Measurements from ENCODE around the gene ADAMTS5.

ADAMTS5 gene

DNA sequence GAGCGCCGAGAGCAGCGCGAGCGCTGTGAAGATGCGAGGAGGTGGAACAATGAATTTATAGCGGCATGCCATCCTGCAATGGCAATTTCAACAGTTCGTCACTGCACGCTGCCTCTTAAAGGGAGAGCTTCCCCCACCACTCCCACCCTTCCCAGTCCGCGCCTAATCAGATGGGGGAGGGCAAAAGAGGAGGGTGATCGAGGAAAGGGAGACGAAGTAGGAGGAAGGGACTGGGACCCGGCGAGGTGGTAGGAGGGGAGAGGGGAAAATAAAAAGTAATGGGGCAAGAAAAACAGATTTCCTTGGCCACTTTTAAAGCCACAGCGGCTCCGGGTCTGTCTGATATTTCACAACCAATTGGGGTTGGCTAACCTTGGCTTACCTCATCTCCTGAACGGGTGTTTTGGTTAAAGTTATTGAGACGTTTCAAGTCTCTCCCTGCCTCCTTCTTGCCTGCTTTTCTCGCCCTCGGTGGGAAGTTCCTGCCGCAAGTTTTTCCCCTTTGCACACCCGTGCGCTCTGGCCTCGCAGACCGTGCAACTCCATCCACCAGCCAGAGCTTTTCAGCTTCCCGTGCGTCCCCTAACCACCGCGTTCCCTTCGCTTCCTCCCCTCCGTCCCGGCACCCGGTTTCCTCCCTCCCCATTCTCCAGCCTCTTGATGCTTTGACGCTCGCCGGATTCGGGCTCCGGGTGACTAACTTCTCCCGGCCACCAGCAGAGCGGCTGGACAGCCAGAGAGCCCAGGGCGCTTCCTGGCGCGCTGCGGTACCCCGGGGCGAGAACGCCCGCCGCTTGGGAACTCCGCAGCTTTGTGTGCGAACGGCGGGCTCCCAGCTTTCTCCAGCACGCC lies at the start of gene ADAMTS5:
TSS of gene ADAMTS5 (minus strand) at position 27 of the 852 bp plus-strand sequence. CDS start 697 bp downstream, outside the sequence.
- intact Hi-C loops (cut with DNase I) = no loop called here
- DNase-seq = peak in 9 of 10 donors; percentile 17 to 87 (median 46)

DNA sequence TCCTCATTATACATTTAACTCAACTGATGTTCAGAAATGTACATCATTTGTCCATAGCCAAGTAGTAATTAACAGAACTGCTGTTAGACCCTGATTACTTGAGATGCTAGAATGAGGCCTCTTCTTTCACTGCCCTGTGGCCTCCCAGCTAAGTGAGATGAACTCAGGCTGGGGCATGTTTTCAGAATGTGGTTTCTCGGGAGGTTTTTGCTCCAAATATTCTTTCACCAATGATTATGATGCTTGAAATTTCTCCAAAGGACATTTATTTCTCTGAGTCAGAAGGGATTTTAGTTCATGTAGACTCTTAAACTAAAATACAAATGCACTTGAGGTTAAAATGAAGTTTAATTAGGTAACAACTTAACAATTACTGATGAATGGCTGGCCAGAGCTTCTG lies 34.6 kb upstream of the ADAMTS5 start:
- no peak for DNase-seq
- intact Hi-C loops (cut with DNase I) = no loop called here

DNA sequence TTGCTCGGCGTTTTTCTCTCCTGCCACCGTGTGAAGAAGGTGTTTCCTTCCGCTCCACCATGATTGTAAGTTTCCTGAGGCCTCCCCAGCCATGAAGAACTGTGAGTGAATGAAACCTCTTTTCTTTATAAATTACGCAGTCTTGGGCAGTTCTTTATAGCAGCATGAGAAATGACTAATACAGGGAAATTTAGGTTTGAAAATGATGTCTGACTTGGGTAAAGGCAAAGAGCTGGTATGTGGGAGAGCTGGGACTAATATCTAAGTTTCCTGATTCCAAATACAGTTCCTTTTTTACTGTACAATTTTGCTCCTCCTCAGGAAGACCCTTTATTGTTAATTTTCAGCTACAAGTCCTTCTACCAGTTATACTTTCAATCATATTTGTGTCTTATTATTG lies 16.7 kb upstream of the ADAMTS5 start:
- intact Hi-C loops (cut with DNase I) = no loop called here
- no peak for DNase-seq

GRCh38 chr21:26982767-26983166 lies 15.9 kb upstream of the ADAMTS5 start:
- intact Hi-C loops (cut with DNase I) = no loop called here
- DNase-seq = no peak

GRCh38 chr21:26977746-26978145 lies 10.9 kb upstream of the ADAMTS5 start:
- intact Hi-C loops (cut with DNase I) = no loop called here
- DNase-seq = no peak

GRCh38 chr21:26973226-26973625 lies 6.3 kb upstream of the ADAMTS5 start:
- intact Hi-C loops (cut with DNase I) = no loop called here
- DNase-seq = no peak

- no peak for DNase-seq
- intact Hi-C loops (cut with DNase I) = no loop called here
These were observed 5.3 kb upstream of the ADAMTS5 start for GRCh38 chr21:26972192-26972591.

DNA sequence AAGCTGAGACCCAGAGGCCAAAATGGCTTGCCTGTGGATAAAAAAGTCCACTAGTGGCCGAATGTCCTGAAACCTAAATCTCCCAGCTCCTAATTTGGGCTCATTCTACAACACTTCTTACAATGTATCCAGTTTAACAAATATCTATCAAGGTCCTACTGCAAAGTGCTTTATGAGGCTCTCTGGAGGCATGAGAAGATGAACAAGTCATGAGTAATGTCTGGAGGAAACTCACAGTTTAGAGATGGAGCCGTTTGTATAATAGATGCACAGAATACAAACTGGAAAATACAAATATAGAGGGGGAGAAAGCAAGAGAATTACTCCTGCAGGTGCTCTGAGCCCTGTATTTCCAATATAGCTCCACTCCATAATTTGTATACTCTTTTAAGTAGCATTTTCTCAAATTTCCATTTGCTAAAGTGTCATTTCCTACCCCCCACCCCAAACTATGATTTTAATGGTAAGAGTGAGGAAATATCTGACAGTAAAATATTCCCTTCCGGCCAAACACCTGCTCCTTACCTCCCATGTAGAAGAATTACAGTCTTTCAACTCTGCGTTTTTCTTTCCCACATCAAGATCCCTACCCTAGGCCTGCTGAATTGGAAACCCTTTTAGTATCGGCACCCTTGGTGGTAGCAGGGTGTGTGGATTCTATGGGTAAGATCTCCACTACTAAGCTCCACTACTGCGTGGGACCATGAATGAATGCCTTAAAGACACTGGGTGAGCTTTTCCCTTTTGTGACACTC lies 3.3 kb upstream of the ADAMTS5 start:
- intact Hi-C loops (cut with DNase I) = no loop called here
- no peak for DNase-seq

DNA sequence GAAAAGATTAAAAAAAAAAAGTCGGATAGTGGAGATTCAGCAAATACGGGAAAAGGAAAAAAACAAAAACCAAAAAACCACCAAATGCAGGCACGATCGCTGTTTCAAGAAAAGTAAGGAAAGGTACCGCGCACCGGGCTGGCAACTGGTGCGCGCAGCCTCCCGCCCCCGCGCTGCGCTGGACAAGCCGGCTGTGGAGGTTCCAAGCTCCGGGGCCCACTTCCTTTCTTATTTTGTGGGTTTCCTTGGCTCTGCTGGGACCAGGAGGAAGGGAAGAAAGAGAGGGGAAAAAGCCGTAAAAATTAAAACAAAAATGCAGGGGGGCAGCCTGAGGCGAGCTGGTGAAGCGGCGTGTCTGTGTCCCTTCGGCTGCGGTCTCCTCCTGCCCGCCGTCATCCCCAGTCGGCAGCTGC lies 233 bp downstream of the ADAMTS5 start:
- intact Hi-C loops (cut with DNase I) = no loop called here
- DNase-seq = peak in 6 of 10 donors; percentile 6 to 91 (median 28)

DNA sequence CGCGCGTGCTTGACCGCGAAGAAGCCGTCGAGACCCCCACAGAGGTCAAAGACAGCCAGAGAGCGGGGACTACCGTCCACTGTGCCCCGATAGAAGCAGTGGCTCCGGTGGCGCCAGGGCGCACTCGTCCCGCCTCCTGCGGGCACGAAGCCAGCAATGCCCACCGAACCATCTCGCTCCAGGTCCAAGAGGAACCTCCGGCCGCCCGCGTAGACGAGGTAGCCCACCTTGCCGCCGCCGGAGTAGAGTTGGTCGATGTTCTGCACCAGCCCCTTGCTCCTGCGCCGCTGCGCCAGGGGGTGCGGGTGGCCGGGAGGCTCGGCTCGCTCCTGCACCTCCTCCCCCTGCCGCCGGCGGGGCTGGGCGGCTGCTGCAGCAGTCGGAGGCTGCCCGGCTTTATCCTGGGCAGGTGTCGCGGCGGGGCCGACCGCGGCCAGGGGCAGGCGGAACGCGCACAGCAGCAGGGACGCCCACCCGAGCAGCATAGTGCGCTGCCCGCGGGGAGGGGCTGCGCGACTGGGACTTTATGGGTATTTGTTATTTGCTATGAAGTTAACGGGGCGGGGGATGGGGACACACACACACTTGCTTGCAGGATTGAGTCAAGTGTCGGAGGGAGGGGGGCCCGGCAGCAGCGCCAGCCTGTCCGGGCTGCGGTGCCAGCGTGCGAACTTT lies 844 bp downstream of the ADAMTS5 start:
- peak in 7 of 10 donors; percentile 6 to 80 (median 28) for DNase-seq
- intact Hi-C loops (cut with DNase I) = no loop called here

DNA sequence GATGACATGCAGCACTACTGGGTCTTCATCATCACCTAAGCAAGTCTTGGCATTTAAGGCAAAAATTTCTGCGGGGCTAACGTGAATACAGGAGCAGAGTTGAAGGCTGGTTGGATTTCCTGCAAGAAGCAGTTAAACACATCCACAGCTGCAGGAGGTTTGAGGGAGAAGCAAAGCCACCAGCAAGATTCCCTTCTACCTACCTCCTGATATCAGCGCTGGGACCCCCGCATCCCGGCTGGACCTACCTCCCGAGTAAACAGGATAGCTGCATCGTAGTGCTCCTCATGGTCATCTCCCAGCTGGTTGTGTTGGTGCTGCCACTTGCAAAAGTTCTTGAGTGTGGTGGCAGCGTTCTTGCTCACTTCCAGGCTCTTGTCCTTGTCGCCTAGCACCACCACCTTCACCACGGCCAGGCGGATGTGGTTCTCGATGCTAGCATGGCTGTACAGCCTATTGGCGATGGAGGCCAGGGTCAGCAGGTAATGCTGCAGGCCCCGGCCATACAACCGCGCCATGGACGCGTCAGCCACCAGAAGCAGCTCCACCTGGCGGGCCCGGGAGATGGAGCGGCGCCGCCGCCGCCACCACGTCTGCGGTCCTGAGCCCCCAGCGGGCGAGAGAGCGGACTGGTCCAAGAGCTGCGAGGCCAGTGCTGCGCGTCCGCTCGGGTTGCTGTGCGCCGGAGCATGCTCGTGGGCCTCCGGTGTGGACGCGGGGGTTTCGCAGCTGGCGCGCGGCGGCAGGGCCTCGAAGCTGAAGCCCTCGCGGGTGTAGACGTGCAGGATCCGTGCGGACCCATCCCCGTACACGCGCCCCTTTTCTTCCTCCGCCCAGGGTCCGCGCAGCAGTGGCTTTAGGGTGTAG lies 1.6 kb downstream of the ADAMTS5 start:
- DNase-seq = peak; percentile 16 to 91 (median 43)
- intact Hi-C loops (cut with DNase I) = no loop called here

DNA sequence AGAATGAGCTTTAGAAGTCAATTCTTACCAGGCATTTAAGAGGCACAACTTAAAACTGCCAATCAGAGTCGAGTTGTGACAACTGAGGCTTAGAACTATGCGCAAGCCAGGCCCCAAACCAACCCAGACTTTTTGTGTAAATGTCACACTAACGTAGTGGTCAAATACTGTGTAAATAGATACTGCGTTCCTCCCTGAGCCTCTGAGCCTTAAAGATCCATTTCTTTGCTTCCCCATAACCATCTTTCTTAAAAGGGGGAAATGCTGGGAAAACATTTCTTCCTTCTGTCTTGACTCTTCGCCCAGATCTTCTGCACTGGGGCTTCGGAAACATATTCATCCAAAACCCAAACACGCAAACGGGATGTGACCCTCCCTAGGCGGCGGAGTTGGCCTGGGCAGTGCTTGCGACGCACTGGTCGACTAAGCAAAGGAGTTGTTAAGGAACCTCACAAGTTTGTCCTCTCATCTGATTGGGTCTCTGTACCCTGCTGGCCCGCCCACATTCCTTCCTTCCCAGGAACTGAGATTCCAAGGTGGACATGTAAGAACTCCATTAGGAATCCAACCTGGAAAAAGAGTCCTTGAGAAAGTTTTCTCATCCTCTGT lies 2.6 kb downstream of the ADAMTS5 start:
- intact Hi-C loops (cut with DNase I) = no loop called here
- peak in 1 of 10 donors; percentile 70 for DNase-seq

- intact Hi-C loops (cut with DNase I) = no loop called here
- no peak for DNase-seq
These were observed 4.2 kb downstream of the ADAMTS5 start for GRCh38 chr21:26962621-26963181.

DNA sequence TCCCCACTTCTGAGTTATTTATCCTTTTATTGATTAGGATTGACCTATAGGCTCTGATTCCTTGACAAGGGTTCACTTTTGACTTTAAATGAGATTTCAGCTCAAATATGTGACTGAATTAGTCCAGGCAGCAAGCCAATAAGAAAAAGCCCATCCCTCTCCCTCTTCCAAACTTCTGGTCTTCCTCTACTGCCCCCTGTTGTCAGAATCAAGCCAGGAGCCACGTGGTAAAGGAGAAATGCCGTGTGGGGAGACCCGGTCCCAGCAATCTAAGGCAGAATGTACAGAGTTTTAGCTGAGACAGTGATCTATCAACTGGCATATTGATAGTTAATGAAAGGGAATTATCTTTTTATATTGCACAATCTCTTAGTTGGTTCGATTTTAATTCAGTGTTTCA lies 5.2 kb downstream of the ADAMTS5 start:
- DNase-seq = no peak
- intact Hi-C loops (cut with DNase I) = no loop called here

DNA sequence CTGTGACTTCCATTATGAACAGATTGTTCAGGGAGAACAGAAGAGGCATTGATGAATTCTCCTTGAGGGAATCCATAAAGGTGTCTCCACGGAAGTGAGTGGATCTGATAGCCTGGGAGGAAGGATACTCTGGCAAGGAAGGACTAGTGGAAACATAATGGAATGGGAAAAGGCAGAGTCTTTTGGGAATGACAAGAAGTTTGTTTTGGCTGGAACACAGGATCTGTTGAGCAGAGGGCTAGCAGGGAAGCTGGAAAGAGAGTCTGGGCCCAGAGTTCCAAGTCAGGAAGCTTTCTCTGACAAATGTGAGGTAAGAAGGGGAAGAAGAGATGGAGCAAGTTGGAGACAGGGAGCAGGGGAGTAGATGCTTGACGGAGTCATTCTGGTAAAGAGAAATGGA lies 8.1 kb downstream of the ADAMTS5 start:
- intact Hi-C loops (cut with DNase I) = no loop called here
- no peak for DNase-seq

DNA sequence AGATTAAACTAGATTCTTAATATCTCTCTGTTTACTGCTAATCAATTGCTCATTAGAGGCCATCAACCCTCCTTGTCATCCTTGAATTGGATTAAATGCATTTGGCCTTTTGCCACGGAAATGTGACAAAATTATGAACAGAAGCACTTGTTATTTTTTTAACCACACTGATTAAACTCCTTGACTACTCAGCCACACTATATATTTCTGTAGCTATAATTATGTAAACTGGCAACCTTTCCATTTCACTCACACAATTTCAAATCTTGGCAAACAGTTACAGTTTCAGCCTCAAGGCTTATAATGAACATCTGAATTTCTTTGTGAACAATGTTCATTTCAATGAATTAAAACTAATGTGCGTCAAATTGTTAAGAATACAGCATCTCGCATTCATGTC lies 10.1 kb downstream of the ADAMTS5 start:
- DNase-seq = no peak
- intact Hi-C loops (cut with DNase I) = no loop called here

- intact Hi-C loops (cut with DNase I) = no loop called here
- no peak for DNase-seq
These were observed 10.7 kb downstream of the ADAMTS5 start for GRCh38 chr21:26956216-26956615.

DNA sequence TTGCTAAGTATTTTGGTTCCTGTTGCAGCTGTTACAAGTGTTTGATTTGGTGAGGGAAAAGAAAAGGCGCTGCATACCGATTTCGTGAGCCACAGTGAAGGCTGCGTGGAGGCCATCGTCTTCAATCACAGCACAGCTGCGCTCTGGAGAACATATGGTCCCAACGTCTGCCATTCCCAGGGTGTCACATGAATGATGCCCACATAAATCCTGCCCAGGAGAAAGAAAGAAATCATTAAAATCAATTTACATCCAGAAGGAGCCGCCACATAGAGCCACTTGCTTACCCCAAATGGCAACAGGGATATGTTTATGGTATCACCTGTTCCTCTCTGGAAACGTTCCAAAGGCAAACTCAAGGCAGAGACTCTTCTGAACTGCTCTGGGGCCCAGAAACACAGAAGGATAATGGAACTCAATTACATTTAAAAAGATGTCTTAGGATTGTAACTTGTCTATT lies 12.2 kb downstream of the ADAMTS5 start:
- intact Hi-C loops (cut with DNase I) = no loop called here
- peak in 5 of 10 donors; percentile 12 to 83 (median 74) for DNase-seq

GRCh38 chr21:26952374-26953066 lies 14.4 kb downstream of the ADAMTS5 start:
- intact Hi-C loops (cut with DNase I) = no loop called here
- DNase-seq = no peak
